GM06990 (cell line): Measurements from ENCODE around the gene RNLS.
"Not testable (repeated sequence)": the region's sequence is repeated elsewhere in the genome, so short reads cannot be mapped to it uniquely, and the experiment has no call there.

Experiments used
- DNase-seq: peaks from one replicate; pipeline ENCODE4 v3.0.0-alpha.2; 2011; ENCODE audit not compliant: insufficient read length; ENCODE audit errors: extremely low read depth
- H3K27me3 ChIP-seq: replicated peaks from 2 replicates; pipeline ENCODE4 v1.6.0; 2011; ENCODE audit warnings: low read length; ENCODE audit not compliant: control insufficient read depth, insufficient read depth
- H3K36me3 ChIP-seq: 2 replicates; pipeline ENCODE4 v1.5.1; 2011; ENCODE audit warnings: low read length; ENCODE audit not compliant: control insufficient read depth, insufficient read depth
- H3K4me3 ChIP-seq: replicated peaks from 2 replicates; pipeline ENCODE4 v1.5.1; 2011; ENCODE audit warnings: low read depth, mild to moderate bottlenecking, control low read depth, low read length
- CTCF ChIP-seq: IDR thresholded peaks from 2 replicates; pipeline ENCODE4 v1.5.1; 2011; ENCODE audit warnings: low read length, control low read depth, mild to moderate bottlenecking, inconsistent platforms; ENCODE audit not compliant: insufficient read depth, poor library complexity, severe bottlenecking

Gene RNLS

GRCh38 chr10:88311264-88311663 lies 271.9 kb downstream of the RNLS start:
- H3K36me3 ChIP-seq, result no peaks in the 10 kb centered on the region
- no peaks in the 10 kb centered on the region for H3K27me3 ChIP-seq
- no peak for TF ChIP-seq CTCF
- no peak overlapping the region for H3K4me3 ChIP-seq
- DNase-seq, result no peak

DNA sequence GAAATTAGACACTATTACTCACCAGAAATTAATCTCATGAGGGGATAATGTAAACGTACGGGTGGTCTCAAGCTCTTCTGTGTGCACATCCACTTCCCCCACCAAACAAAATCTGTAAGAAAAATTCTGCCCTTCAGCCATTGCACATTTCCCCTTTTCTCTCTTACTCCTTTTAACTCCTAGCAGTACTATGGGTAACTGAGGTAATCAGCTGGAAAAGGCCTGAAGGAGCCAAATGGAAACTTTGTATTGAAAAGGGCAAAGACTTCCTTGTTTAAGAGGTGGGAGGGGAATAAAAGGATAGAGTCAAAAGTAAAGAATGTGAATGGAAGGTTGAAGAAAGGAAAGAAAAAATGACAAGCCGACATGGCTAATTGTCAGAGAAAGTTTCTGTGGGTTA lies 273.8 kb downstream of the RNLS start:
- H3K27me3 ChIP-seq, result no peaks in the 10 kb centered on the region
- DNase-seq, result no peak
- no peak overlapping the region for H3K4me3 ChIP-seq
- H3K36me3 ChIP-seq, result no peaks in the 10 kb centered on the region
- TF ChIP-seq CTCF, result no peak

- not testable (repeated sequence) for H3K27me3 ChIP-seq, H3K4me3 ChIP-seq, H3K36me3 ChIP-seq, DNase-seq
Observed at GRCh38 chr10:88308361-88308760, 274.8 kb downstream of the RNLS start.

DNA sequence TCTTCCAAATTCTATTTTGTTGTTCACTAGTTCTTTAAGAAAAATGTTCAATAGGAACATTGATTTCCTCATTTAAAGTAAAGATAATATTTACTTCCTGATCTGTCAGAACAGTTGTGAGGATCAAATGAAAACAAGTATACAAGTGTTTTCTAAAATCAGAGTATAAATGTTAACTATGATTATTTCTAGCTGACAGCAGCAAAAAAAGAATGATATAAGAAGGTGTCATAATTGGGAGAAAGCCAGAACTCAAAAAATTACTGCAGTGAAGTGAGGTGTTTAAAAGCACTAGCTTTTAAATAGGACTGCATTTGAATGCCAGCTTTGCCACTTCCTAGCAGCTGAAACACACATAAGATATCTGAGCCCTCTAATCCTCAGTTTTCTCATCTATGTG lies 283.3 kb downstream of the RNLS start:
- TF ChIP-seq CTCF, result no peak
- no peak for DNase-seq

GRCh38 chr10:88297103-88297502 lies 286.0 kb downstream of the RNLS start:
- H3K4me3 ChIP-seq, result no peak overlapping the region
- no peaks in the 10 kb centered on the region for H3K27me3 ChIP-seq
- no peak for TF ChIP-seq CTCF
- H3K36me3 ChIP-seq, result no peaks in the 10 kb centered on the region
- no peak for DNase-seq

More for the DNA sequence above, 283.3 kb downstream of the RNLS start:
- no peaks in the 10 kb centered on the region for H3K36me3 ChIP-seq
- H3K4me3 ChIP-seq, result no peak overlapping the region
- H3K27me3 ChIP-seq, result no peaks in the 10 kb centered on the region

GRCh38 chr10:88293651-88294230 lies 289.4 kb downstream of the RNLS start:
- DNase-seq, result no peak
- TF ChIP-seq CTCF, result no peak

More at GRCh38 chr10:88293651-88294230, 289.4 kb downstream of the RNLS start:
- no peaks in the 10 kb centered on the region for H3K27me3 ChIP-seq
- no peak overlapping the region for H3K4me3 ChIP-seq
- H3K36me3 ChIP-seq, result no peaks in the 10 kb centered on the region
